ENCODE data around the gene ZNF280C. TPM values are rescaled to one million over a fixed set of nuclear protein-coding genes. Genes with fewer than 3 reads are reported as not detected.

The ZNF280C gene
- total and polyA plus RNA-seq, 2 experiments from 2014 or later: 3.2 to 7.3 TPM

- Histone ChIP-seq H3K27ac (no peak overlapping the region), H3K27me3 (no peaks in the 10 kb centered on the region), H3K4me1 (ENCODE audit: insufficient read depth) (no peaks in the 10 kb centered on the region), H3K9me3 (ENCODE audit: low read depth) (no peaks in the 10 kb centered on the region), H3K36me3 (replicated peaks; ENCODE audit: insufficient read depth, low read depth) (no peaks in the 10 kb centered on the region), H3K9me2 (replicated peaks; ENCODE audit: insufficient read depth) (no peaks in the 10 kb centered on the region), H3K4me2 (no peak overlapping the region), H2AFZ (no peak overlapping the region), H4K20me1 (ENCODE audit: insufficient read depth, poor library complexity, severe bottlenecking) (no peaks in the 10 kb centered on the region), H3K79me2 (no peaks in the 10 kb centered on the region), H3K4me3 (no peak overlapping the region)
- TF ChIP-seq EZH2phosphoT487 (IDR thresholded peaks at IDR 0.05; ENCODE audit: low read depth, severe bottlenecking, unreplicated experiment) (no peak), CTCF (IDR thresholded peaks at IDR 0.05; ENCODE audit: poor library complexity) (no peak), EZH2 (IDR thresholded peaks at IDR 0.05; ENCODE audit: borderline replicate concordance) (no peak)
- no peak for DNase-seq (ENCODE audit: low spot score)
- 80% methylated on average over 2 of the region's 2 CpGs for WGBS (ENCODE audit: low lambda C conversion rate, missing lambda C conversion rate)
Observed at GRCh38 chrX:130213376-130213775, 55.3 kb downstream of the ZNF280C start.

- DNase-seq (ENCODE audit: low spot score): no peak
- H3K27me3 ChIP-seq: no peaks in the 10 kb centered on the region
- 60% methylated on average over 1 of the region's 1 CpG for WGBS (ENCODE audit: low lambda C conversion rate, missing lambda C conversion rate)
- no peaks in the 10 kb centered on the region for H4K20me1 ChIP-seq (ENCODE audit: insufficient read depth, poor library complexity, severe bottlenecking)
- H3K79me2 ChIP-seq: no peaks in the 10 kb centered on the region
- TF ChIP-seq EZH2 (IDR thresholded peaks at IDR 0.05; ENCODE audit: borderline replicate concordance): no peak
- no peak for TF ChIP-seq CTCF (IDR thresholded peaks at IDR 0.05; ENCODE audit: poor library complexity)
- no peak for TF ChIP-seq EZH2phosphoT487 (IDR thresholded peaks at IDR 0.05; ENCODE audit: low read depth, severe bottlenecking, unreplicated experiment)
- no peak overlapping the region for H2AFZ ChIP-seq
- no peaks in the 10 kb centered on the region for H3K36me3 ChIP-seq (replicated peaks; ENCODE audit: insufficient read depth, low read depth)
- H3K4me3 ChIP-seq: no peak overlapping the region
- H3K9me3 ChIP-seq (ENCODE audit: low read depth): no peaks in the 10 kb centered on the region
- H3K4me1 ChIP-seq (ENCODE audit: insufficient read depth): no peaks in the 10 kb centered on the region
- H3K4me2 ChIP-seq: no peak overlapping the region
- H3K27ac ChIP-seq: no peak overlapping the region
- no peaks in the 10 kb centered on the region for H3K9me2 ChIP-seq (replicated peaks; ENCODE audit: insufficient read depth)
Observed at GRCh38 chrX:130212371-130212770, 56.3 kb downstream of the ZNF280C start.

- no peak for DNase-seq (ENCODE audit: low spot score)
- H3K4me1 ChIP-seq (ENCODE audit: insufficient read depth): no peaks in the 10 kb centered on the region
- no peaks in the 10 kb centered on the region for H3K36me3 ChIP-seq (replicated peaks; ENCODE audit: insufficient read depth, low read depth)
- H3K9me2 ChIP-seq (replicated peaks; ENCODE audit: insufficient read depth): no peaks in the 10 kb centered on the region
- H3K4me2 ChIP-seq: no peak overlapping the region
- TF ChIP-seq EZH2 (IDR thresholded peaks at IDR 0.05; ENCODE audit: borderline replicate concordance) (no peak), CTCF (IDR thresholded peaks at IDR 0.05; ENCODE audit: poor library complexity) (no peak), EZH2phosphoT487 (IDR thresholded peaks at IDR 0.05; ENCODE audit: low read depth, severe bottlenecking, unreplicated experiment) (no peak)
- no peaks in the 10 kb centered on the region for H3K9me3 ChIP-seq (ENCODE audit: low read depth)
- no peak overlapping the region for H2AFZ ChIP-seq
- no peak overlapping the region for H3K4me3 ChIP-seq
- no peaks in the 10 kb centered on the region for H4K20me1 ChIP-seq (ENCODE audit: insufficient read depth, poor library complexity, severe bottlenecking)
- H3K27me3 ChIP-seq: no peaks in the 10 kb centered on the region
- WGBS (ENCODE audit: low lambda C conversion rate, missing lambda C conversion rate): 84% methylated on average over 4 of the region's 4 CpGs
- H3K79me2 ChIP-seq: no peaks in the 10 kb centered on the region
- no peak overlapping the region for H3K27ac ChIP-seq
Observed at GRCh38 chrX:130211415-130212186, 57.1 kb downstream of the ZNF280C start.
